GM19455 (cell line): Measurements from ENCODE around the gene PHIP.

Source experiments
- ATAC-seq: cut with Tn5 transposase; IDR thresholded peaks from one replicate; pipeline ENCODE4 v1.9.1; 2021; ENCODE audit not compliant: unreplicated experiment

The PHIP gene

DNA sequence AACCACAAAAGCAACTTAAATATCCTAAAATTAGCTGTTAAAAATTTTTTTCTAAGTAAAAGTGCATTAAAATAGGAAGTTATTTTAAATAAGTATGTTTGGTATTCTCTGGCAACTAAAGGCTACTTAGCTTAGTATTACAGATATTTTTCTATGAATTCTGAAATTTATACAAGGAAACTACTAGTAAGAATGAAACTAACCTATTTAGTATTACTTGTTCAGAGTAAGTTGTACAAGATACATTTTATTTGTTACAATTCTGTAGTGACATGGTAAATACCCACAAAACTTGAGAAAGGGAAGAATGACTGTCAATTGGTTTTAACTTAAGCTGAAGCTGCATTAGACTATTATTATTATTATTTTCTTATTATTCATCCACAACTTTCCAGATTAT, 6.5 kb downstream of the PHIP start:
- ATAC-seq, result no peak

DNA sequence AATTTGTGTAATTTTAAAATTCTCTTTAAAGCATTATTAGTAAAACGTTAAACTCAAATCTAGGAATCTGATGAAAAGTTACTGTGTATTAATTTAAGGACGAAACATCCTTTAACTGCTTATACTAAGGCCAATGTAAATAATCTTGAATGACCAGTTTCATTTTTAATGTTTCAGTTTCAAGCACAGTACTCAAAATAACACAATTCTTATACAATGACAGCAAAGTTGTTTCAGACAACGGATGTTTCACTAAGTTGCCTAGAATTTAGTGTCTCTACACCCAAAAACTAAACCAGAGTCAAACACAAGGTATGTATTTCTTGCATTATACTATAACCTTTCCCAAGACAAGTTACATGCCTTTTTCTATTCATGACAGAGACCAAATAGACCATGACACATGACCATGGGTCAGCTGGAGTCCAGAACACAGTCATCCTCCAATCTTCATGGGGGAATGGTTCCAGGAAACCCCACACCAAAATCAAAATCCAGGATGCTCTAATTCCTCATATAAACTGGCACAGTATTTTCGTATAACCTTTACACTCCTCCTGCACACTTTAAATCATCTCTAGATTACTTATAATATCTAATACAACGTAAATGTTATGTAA, 7.7 kb downstream of the PHIP start:
- ATAC-seq, result peak; percentile 82

GRCh38 chr6:79066828-79067227, 11.2 kb downstream of the PHIP start:
- no peak for ATAC-seq

GRCh38 chr6:79066330-79066729, 11.7 kb downstream of the PHIP start:
- ATAC-seq, result no peak

DNA sequence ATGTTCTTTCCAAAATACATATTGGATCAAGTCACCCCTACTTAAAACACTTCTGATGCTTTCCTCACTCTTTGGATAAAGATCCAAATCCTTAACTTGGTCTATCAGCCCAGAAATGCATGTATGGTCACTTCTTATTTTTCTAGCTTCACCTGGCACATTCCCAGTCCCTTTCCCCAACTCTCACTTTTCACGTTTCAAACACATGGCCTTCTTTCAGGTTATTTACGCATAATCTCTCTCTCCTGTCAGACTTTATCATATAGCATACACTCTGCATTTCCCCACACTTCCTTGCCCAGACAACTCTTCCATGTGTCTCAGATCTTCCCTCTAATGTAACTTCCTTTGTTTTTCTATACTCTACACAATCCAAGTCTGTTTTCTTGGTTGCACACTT, 12.8 kb downstream of the PHIP start:
- no peak for ATAC-seq

- no peak for ATAC-seq
Measured at GRCh38 chr6:79064635-79065034, 13.4 kb downstream of the PHIP start.

DNA sequence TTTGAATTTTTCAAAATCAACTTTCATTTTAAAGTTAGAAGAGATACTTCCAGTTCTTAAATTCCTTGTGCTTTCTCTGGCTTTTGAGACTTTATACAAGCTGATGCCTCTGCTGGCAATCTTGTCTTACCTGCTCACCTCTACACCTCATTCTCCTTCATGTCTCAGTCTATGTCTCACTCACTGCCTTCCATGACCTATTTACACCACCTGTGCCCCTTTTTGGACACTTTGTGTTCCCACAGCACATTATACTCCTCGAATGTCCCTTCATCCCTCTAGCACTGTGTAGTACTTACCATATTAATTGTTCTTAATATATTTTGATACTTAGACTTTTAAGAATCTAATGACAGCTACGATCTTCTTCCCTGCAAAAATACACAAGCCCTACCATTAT, 15.3 kb downstream of the PHIP start:
- no peak for ATAC-seq

DNA sequence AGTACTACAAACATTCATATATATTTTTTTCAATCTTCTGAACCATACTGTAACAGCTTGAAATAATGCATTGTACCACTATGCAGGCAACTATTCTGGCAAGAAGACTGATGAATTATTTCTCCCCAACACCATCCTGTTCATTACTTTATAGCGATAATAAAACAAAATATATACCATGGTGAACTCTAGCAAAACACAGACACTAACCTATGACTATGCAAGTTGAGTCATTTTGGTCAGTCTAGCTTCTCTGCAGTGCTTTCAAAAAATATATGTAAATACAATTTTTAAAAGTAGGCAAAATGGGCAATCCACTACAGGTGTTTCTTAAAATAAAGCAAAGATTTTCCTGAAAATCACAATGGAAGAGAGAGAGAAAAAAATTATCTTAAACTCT, 20.3 kb downstream of the PHIP start:
- no peak for ATAC-seq

- ATAC-seq, result no peak
Measured at GRCh38 chr6:79056226-79056625, 21.8 kb downstream of the PHIP start.

- ATAC-seq, result no peak
Measured at GRCh38 chr6:79048611-79049010, 29.4 kb downstream of the PHIP start.

- no peak for ATAC-seq
Measured at GRCh38 chr6:79047072-79047471, 31.0 kb downstream of the PHIP start.

DNA sequence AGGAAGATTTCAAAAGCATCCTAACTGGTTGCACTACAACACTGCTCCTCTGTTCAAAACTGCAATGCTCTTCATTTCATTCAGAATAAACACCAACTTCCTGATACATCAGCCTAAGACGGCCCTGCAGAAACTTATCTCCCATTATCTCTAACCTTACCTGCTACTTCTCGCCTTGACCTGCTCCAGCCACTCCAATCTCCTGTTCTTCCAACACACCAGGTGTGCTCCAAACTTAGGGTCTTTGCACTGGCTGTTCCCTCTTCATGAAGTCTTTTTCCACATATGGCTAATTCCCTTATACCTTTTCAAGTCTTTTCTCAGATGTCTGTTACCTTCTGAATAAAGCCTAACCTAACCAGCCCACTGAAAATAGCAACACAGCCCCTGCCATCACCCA, 32.1 kb downstream of the PHIP start:
- ATAC-seq, result no peak

- no peak for ATAC-seq
Measured at GRCh38 chr6:79042799-79043126, 35.3 kb downstream of the PHIP start.

GRCh38 chr6:79042088-79042798, 35.8 kb downstream of the PHIP start:
- peak; percentile 87 for ATAC-seq

DNA sequence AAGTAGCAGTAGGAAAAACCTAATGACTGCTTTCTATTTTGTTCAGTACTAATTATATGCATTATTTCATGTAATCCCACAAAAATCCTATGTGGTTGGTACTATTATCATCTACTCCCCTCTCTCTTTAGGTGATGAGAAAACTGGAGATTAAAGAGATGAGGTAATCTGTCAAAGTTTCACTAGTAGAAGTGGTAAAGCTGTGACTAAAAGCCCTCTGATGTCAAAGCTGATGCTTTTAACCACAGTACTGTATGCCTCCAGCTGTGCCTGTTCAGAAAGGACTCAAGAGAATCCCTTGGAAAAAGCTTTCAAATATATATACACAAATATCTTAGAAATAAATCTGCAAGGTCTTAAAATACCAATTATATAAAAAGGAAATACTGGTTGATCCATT, 38.0 kb downstream of the PHIP start:
- no peak for ATAC-seq

DNA sequence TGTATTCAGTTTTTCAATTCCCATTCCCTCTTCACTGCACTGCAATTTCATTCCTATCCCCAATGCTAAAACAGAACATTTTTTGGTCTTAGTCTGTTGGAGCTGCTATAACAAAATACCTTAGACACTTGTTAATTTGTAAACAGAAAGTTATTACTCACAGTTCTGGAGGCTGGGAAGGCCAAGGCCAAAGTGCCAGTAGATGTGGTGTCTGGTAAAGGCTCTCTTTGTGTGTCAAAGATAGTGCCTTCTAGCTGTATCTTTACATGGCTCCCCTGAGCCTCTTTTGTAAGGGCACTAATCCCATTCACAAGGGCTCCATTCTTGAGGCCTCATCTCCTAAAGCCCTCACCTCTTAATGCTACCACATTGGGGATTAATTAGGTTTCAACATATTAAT, 40.0 kb downstream of the PHIP start:
- no peak for ATAC-seq

GRCh38 chr6:79034865-79035264, 43.2 kb downstream of the PHIP start:
- no peak for ATAC-seq

- no peak for ATAC-seq
Measured at GRCh38 chr6:79033279-79033678, 44.8 kb downstream of the PHIP start.

- ATAC-seq, result no peak
Measured at GRCh38 chr6:79031821-79032590, 46.0 kb downstream of the PHIP start.

- ATAC-seq, result no peak
Measured at GRCh38 chr6:79030511-79030910, 47.5 kb downstream of the PHIP start.

DNA sequence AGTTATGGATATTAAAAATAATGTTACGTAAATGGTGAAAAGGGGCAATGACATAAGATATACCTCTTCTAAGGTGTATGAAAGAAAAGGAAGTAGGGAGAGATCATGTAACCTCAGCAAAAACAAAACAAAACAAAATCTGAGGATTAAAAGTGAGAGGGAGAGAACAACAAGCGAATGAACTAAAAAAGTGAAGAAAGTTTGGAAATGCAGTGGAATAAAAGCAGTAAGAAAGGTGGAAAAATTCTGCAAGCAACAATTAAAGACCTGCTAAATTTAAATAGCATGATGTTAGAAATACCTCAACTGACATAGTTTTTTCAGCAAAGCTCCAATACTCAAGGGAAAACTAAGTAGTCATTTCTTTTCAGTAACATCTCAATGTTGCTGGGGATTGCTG, 48.0 kb downstream of the PHIP start:
- no peak for ATAC-seq

DNA sequence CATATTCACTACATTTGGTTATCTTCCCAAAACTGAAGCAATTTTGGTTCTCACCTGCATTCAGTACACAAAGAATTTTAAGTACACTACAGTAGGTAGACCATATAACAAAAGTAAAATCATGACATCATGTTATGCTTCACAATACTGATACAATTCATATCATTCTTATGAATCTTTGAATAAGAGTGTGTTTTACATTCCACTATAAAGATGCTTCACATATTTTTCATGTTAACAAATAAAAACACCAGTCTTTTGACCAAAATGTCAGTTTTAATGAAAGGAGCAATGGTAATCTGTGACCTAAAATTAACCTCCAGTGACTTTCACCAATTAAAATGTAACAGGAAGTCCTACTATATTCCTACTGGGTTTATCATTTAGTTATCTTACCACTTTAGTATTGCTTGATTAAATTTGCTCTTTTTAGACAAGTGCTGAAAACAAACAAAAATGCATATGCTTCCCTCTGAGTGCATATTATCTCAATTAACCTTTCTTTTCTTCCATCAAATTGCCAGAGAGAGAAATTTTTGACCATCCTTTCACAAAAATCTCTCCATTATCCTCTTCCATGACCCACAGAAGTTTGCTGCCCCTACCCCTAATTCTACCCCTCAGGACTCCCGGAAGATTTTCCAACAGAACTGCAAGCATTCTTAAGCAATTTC, 49.3 kb downstream of the PHIP start:
- ATAC-seq, result no peak
